Adipose tissue (tissue), 3 donors: ENCODE data around the gene DDX17. TPM values are rescaled to one million over a fixed set of nuclear protein-coding genes. Genes with fewer than 3 reads are reported as not detected.

Source experiments
- H3K27ac ChIP-seq: one replicate; pipeline ENCODE4 v1.5.1; 2013; ENCODE audit warnings: low read depth, low read length
- WGBS, 3 donors: extraction: QIAGEN DNeasy Blood & Tissue Kit; methylation state at CpG; one replicate each; pipeline ENCODE4 v1.1.7; 2013; 5-methylcytosine and 5-hydroxymethylcytosine counted together
- polyA plus RNA-seq, 3 donors: library from polyadenylated mRNA; stranded (reverse); fragments of 200-250 nt; gene quantifications; one replicate each; pipeline ENCODE4 v1.2.3, GENCODE V29; 2013
- donor health status: healthy with polysubstance abuse.
- donor health status: Bipolar disorder and iron deficiency.
- donor health status: healthy.

DDX17 gene
- 100 to 1,000 TPM; 124 to 144 (median 140) TPM for polyA plus RNA-seq

DNA sequence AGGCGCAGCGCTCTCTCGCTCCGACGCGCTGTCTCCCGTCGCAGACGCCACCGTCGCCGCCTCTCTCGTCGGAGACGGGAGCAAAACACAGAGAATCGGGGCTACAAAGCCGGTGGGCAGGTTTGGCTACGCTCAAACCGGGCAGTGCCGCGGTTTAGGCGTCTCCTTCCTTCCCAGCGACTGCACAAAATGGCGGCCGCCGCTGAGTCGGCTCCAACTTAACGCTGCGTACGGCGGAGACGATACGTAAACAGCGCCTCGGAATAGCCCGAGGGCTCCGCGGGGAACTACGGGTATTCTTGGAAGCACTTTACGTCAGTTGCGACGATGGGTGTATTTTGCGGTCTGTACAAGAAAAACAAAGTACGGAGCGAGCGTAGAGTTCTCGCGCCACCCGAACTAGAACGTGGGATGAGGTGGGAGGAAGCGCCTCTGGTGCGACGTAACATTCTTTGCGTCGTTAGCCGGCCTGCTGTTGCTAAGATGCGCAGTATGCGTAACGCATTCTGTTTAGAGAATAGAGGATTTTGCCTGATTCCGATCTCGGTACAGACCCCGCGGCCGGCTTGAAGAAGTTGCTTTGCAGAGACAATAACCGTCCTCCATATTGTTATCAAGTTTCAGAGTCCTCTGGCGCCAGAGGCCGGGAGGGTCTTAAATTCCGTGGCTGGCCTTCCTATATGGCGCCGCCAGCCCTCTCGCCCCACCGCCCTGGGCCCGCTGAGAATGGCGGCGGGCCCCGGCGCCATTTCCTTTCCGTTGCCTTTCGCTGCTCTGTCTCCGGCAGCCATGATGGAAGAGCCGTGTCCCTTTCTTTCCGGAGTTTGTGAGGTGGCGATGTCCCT, at the start of gene DDX17:
TSS of gene DDX17 (minus strand) at position 194 of the 845 bp plus-strand sequence.
- WGBS, 3 donors, result 0 to 1% (median 1%) methylated on average over 83 of the region's 83 CpGs
- peak within 1 kb of the TSS; percentile 99 for H3K27ac ChIP-seq

DNA sequence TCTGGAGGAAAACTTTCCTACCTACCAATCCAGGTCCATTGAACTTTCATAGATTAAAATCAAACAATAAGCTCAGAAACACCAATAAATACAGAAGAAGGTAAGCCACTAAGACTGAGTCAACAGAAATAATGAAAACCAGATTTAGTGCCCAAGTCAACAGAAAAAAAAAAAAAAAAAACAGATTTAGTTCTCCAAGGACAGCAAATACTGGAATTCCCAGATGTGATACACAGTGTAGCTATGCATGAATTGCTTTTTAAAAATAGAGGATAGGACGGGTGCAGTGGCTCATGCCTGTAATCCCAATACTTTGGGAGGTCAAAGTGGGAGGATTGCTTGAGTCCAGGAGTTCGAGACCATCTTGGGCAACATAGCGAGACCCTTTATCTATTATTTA, 48.2 kb upstream of the DDX17 start:
- 75 to 94% (median 88%) methylated on average over 3 of the region's 3 CpGs for WGBS, 3 donors
- H3K27ac ChIP-seq, result no peak overlapping the region

DNA sequence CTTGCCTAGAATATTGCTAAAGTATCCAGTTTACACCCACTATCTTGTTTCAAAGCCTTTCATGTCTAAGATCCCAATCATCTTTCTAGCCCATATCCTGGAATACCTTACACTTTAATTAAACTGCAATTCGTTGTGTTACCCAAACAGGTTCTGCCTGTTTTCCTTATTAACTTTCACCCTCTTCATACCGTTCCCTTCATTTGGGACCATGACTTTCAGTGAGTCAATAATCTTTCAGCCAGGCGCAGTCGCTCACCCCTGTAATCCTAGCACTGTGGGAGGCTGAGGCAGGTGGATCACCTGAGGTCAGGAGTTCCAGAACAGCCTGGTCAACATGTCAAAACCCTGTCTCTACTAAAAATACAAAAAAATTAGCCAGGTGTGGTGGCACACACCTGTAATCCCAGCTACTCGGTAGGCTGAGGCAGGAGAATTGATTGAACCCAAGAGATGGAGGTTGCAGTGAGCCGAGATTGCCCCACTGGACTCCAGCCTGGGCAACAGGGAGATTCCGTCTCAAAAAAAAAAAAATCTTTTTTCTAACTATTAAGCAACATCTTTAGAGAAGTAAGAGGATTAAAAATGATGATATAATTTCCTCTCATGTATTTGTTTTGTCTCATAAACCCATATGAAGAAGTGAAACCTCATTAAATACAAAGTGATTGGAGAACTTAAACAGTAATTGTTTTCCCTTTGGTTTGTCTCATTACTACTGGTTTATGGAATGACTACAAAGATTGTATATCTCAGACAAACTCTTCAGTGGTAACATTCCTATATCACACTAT, 43.2 kb upstream of the DDX17 start:
- 66 to 78% (median 75%) methylated on average over 7 of the region's 7 CpGs for WGBS, 3 donors
- H3K27ac ChIP-seq, result no peak overlapping the region

GRCh38 chr22:38540701-38541100, 34.6 kb upstream of the DDX17 start:
- WGBS, 3 donors, result 77 to 90% (median 85%) methylated on average over 2 of the region's 2 CpGs
- H3K27ac ChIP-seq, result no peak overlapping the region

GRCh38 chr22:38531251-38531938, 25.3 kb upstream of the DDX17 start:
- 85 to 95% (median 88%) methylated on average over 4 of the region's 4 CpGs for WGBS, 3 donors
- H3K27ac ChIP-seq, result no peak overlapping the region

DNA sequence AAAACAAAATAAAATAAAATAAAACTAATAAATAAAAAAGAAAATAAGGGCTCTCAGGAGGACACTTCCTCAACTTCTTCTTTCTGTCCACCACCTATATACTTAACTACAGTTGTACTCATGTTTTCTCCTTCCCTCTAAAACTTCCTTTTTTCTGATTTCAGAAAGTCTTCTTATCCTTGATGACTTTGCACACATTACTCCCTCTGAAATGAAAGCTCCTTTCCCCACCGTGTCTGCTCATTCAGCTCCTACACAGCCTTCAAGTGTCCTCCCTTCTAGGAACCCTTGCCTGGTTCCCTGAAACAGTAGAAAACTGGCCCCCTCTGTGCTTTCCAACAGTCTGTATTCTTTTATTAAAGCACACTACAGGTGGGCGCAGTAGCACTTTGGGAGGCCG, 18.3 kb upstream of the DDX17 start:
- H3K27ac ChIP-seq, result no peak overlapping the region
- 76 to 87% (median 80%) methylated on average over 3 of the region's 3 CpGs for WGBS, 3 donors

GRCh38 chr22:38523479-38523878, 17.4 kb upstream of the DDX17 start:
- WGBS, 3 donors, result 92 to 94% (median 92%) methylated on average over 5 of the region's 5 CpGs
- H3K27ac ChIP-seq, result no peak overlapping the region

DNA sequence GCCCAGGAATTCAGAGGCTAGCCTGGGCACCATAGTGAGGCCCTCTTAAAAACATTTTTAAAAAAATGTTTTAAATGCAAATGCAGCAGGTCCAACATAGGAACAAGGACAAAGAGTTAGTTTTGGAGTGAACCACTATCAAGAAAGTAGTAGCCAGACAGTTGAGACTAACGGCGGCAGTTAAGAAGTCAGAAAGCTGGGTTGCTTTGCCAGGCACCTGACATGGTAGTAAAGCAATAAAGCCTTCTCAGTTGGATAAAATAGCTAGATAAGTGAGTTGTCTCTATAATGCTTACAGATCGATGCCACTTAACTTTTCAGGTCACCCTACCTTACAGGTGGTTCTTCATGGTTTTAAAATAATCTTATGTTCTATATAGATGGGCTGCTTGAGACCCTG, 16.9 kb upstream of the DDX17 start:
- no peak overlapping the region for H3K27ac ChIP-seq
- 92 to 96% (median 93%) methylated on average over 3 of the region's 3 CpGs for WGBS, 3 donors

- 96 to 100% (median 96%) methylated on average over 2 of the region's 2 CpGs for WGBS, 3 donors
- no peak overlapping the region for H3K27ac ChIP-seq
Measured at GRCh38 chr22:38519453-38520250, 13.5 kb upstream of the DDX17 start.

DNA sequence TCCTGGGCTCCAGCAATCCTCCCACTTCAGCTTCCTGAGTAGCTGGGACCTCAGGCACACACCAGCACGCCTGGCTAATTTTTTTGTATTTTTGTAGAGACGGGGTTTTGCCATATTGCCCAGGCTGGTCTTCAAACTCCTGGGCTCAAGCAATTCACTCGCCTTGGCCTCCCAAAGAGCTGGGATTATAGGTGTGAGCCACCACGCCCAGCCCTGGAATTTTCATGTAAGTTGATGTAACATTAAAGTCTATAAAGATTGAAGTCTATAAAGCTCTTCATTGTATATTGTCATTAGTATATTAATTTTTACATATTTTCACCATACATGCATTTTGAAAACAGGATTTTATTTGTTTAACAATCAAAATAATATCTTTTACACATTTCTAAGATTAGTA, 12.5 kb upstream of the DDX17 start:
- 91 to 96% (median 92%) methylated on average over 4 of the region's 4 CpGs for WGBS, 3 donors
- no peak overlapping the region for H3K27ac ChIP-seq

DNA sequence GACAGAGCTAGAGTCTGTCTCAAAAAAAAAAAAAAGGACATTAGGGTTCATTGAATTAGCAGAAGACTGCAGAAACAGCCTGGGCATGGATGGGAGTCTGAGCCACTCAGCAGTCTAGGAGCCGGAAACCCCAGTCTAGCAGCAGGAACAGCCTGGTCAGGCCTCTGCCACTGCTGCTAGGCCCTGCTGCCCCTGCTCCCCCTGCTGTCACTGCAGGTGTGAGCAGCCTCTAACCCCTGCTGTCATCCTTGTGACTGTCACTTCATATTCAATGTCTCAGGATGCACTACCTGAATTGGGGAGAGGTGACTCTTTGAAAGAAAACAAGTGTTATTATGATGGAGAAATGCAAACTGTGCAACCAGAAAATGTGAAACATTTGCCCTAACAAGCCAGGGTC, 7.0 kb upstream of the DDX17 start:
- no peak overlapping the region for H3K27ac ChIP-seq
- 69 to 71% (median 71%) methylated on average over 1 of the region's 1 CpG for WGBS, 3 donors

- H3K27ac ChIP-seq, result no peak overlapping the region
- WGBS, 3 donors, result 64 to 92% (median 77%) methylated on average over 5 of the region's 5 CpGs
Measured at GRCh38 chr22:38510416-38510970, 4.4 kb upstream of the DDX17 start.

DNA sequence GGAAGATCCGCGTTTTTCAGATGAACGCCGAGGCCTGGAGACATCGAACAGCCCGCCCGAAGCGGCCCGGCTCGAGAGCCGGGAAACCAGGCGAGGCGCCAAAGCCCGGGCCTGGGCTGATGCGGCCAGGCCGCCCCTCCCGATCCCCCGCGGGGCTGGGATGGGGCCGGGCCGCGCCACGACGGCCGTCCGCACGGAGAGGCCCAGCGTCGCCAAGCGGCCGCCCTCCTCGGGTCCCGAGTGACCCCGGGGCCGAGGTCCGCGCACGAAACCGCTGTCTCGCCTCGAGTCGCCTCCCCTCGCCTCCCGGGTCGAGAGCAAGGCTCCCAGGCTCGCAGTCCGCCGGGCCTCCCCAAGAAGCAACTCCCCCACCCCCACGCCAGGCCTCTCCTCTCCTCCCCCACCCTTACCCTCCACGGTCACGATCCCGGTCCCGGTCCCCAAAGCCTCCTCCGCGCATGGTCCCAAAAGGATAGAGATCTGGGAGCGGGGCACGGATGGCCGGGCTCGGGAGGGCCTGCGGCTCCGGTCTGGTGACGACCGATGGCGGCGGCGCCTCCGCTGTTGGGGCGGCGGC, 482 bp downstream of the DDX17 start:
- H3K27ac ChIP-seq, result peak overlapping the region; percentile 99
- WGBS, 3 donors, result 0% methylated on average over 58 to 69 of the region's 69 CpGs

GRCh38 chr22:38504731-38505540, 1.2 kb downstream of the DDX17 start:
- peak overlapping the region; percentile 99 for H3K27ac ChIP-seq
- 1% methylated on average over 35 of the region's 35 CpGs for WGBS, 3 donors

DNA sequence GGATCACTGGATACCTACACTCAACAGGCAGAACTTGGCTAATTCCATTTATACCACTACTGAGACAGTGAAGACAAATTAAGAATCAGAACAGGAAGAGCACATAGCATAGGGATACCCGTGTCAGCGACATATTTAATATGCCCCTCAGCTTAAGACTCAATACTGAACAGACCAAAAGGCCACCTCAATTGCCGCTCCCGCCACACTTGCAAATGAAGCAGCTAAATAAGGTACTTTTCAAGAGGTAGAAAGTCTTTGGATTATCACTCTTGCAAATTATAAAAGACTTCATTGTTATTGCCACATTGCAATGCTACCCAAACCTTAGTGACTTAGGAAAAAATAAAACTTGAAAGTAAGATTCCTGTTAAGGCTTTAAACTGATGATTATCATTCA, 3.1 kb downstream of the DDX17 start:
- no peak overlapping the region for H3K27ac ChIP-seq
- 20 to 48% (median 33%) methylated on average over 4 of the region's 4 CpGs for WGBS, 3 donors

GRCh38 chr22:38501797-38502672, 4.1 kb downstream of the DDX17 start:
- WGBS, 3 donors, result 79 to 89% (median 86%) methylated on average over 10 of the region's 10 CpGs
- no peak overlapping the region for H3K27ac ChIP-seq
